NCI-H187 (cell line): ENCODE data around the gene CPO.

Source experiments
- DNase-seq, 2 experiments: peaks; one replicate each; lab custom pipeline; 2025; lab: John Stamatoyannopoulos, UW

Gene CPO

GRCh38 chr2:207015901-207016300 lies 76.6 kb downstream of the CPO start:
- no peak for DNase-seq
